Heart right ventricle (tissue), 16 donors: Measurements from ENCODE around the gene PKNOX1. TPM values are rescaled to one million over a fixed set of nuclear protein-coding genes. Genes with fewer than 3 reads are reported as not detected.
"Not testable (repeated sequence)": the region's sequence is repeated elsewhere in the genome, so short reads cannot be mapped to it uniquely, and the experiment has no call there.

Experiments used
- ATAC-seq, 8 donors: fragments of 200-7000 bp; cut with Tn5 transposase; one replicate each; pipeline ENCODE4 v1.9.1; 2020; ENCODE audit warnings: mild to moderate bottlenecking in 8 of 8, moderate library complexity in 8 of 8, moderate number of reproducible peaks in 1 of 8
- DNase-seq, 2 donors: peaks; one replicate each; pipeline ENCODE4 v3.0.0-alpha.2; 2020
- H3K27ac ChIP-seq, 10 donors: fragments of 200-600 bp; sonication (generic) in 2 of 10; one replicate each; pipeline versions ENCODE4 v1.5.0 to v1.8.0; 2020 to 2022; ENCODE audit warnings: mild to moderate bottlenecking in 3 of 10
- H3K27me3 ChIP-seq, 7 donors: fragments of 200-600 bp; one replicate each; pipeline ENCODE4 v1.8.0; 2021 to 2022; ENCODE audit warnings: mild to moderate bottlenecking in 2 of 7
- H3K36me3 ChIP-seq, 9 donors: fragments of 200-600 bp; sonication (generic) in 1 of 9; one replicate each; pipeline versions ENCODE4 v1.5.0 to v1.8.0; 2020 to 2022; ENCODE audit warnings: mild to moderate bottlenecking in 2 of 9
- H3K4me1 ChIP-seq, 9 donors: fragments of 200-600 bp; sonication (generic) in 1 of 9; one replicate each; pipeline versions ENCODE4 v1.5.0 to v1.8.0; 2020 to 2022; ENCODE audit warnings: mild to moderate bottlenecking in 4 of 9
- H3K4me3 ChIP-seq, 10 donors: fragments of 200-600 bp; sonication (generic) in 2 of 10; one replicate each; pipeline versions ENCODE4 v1.5.0 to v1.8.0; 2020 to 2022; ENCODE audit warnings: mild to moderate bottlenecking in 7 of 10, moderate library complexity in 2 of 10
- H3K9me3 ChIP-seq, 11 donors: fragments of 200-600 bp in 10 of 11; sonication (generic) in 2 of 11; one replicate each; pipeline versions ENCODE4 v1.5.0 to v1.8.0; 2013 to 2022; ENCODE audit warnings: mild to moderate bottlenecking in 2 of 11, control low read depth in 1 of 11, moderate library complexity in 1 of 11
- CTCF ChIP-seq, 9 donors: fragments of 200-600 bp; sonication (generic) in 2 of 9; IDR thresholded peaks; one replicate each; pipeline versions ENCODE4 v1.5.0 to v1.8.0; 2021 to 2022; ENCODE audit warnings: antibody characterized with exemption in 9 of 9, mild to moderate bottlenecking in 5 of 9, moderate library complexity in 1 of 9
- WGBS, 2 donors: extraction: QIAGEN DNeasy Blood & Tissue Kit; methylation state at CpG; one replicate each; pipeline ENCODE4 v1.1.7; 2013; ENCODE audit warnings: inconsistent platforms in 1 of 2; 5-methylcytosine and 5-hydroxymethylcytosine counted together
- intact Hi-C, 10 donors: fragments of 100-400 bp; cut with DNase I; formaldehyde crosslinking; loops; one replicate each; pipeline versions ENCODE4 v1.11.1 to v1.14.2; 2022
- polyA plus RNA-seq, 2 donors: library from polyadenylated mRNA; stranded (reverse); fragments of 200-250 nt; gene quantifications; one replicate each; pipeline ENCODE4 v1.2.3, GENCODE V29; 2013
- total RNA-seq, 10 donors: library from RNA; stranded (reverse); fragmentation: NEBNext Ultra II Directional in 3 of 10; extraction: Animal tissue kit (Norgen Biotek cat#: 25700) in 3 of 10; gene quantifications; one replicate each; pipeline versions ENCODE4 v1.2.1 to v1.2.4, GENCODE V29; 2021 to 2023
- donor health status: Arrhythmogenic right ventricular cardiomyopathy.
- donor health status: ischemic (EF 13 %, LVEDD 7.1; RV severe dilation, severe dysfunction).
- donor health status: healthy with polysubstance abuse.
- donor health status: DM: no; HTN: yes; CAD: no.
- donor health status: DM: no; HTN: no; CAD: no.
- donor health status: ischemic (EF 25% LVEDD 6.9; RV normal size, moderate dysfunction).
- donor health status: ischemic (EF 25% LVEDD 5.7; RV mildly dilated, moderate dysfunction).
- donor health status: healthy.
- donor health status: DM: yes; HTN: yes; CAD: no.
- donor health status: Ischemic cardiomyopathy.
- donor health status: ischemic (EF 35%, LVEDD 5.7; RV mildly dilated, moderate dysfunction).
- donor health status: nonischemic (EF 11% LVEDD 7.7; RV severe dilation, severe dysfunction).
- donor health status: DM: yes; HTN: yes; CAD: no.
- donor health status: PGD.
- donor health status: ischemic (EF 29% LVEDD 5.4; RV normal size, mild dysfunction).
- donor health status: nonischemic (EF 23%, LVEDD 6.1; RV moderate dilation, normal function).

Gene PKNOX1
- total and polyA plus RNA-seq, 12 donors, result 5.0 to 11.6 (median 7.6) TPM

- Histone ChIP-seq H3K36me3 (peaks cover 0 to 23% (median 3%) of the 10 kb centered on the region in 9 donors), H3K4me3 (no peak overlapping the region), H3K4me1 (peaks cover 0 to 15% (median 5%) of the 10 kb centered on the region in 9 donors), H3K9me3 (peaks cover 0 to 16% (median 3%) of the 10 kb centered on the region in 11 donors), H3K27ac (no peak overlapping the region), H3K27me3 (no peaks in the 10 kb centered on the region)
- DNase-seq, result no peak
- intact Hi-C loops, result loop anchor here in 1 of 10 donors (10.0 kb wide), 1 partner anchor 77 kb away; the partner anchor contains the start of gene ERVH48-1
- TF ChIP-seq CTCF (IDR thresholded peaks at IDR 0.05), result no peak
- WGBS, 2 donors, result 21 to 37% methylated on average over 4 of the region's 4 CpGs
- peak in 1 of 8 donors; percentile 49 for ATAC-seq
Observed at GRCh38 chr21:43001316-43001715, 27.0 kb downstream of the PKNOX1 start.

- Histone ChIP-seq H3K27ac (no peak overlapping the region), H3K9me3 (peaks cover 0 to 8% (median 3%) of the 10 kb centered on the region in 11 donors), H3K4me1 (peaks cover 0 to 13% (median 0%) of the 10 kb centered on the region in 9 donors), H3K36me3 (peaks cover 0 to 54% (median 12%) of the 10 kb centered on the region in 9 donors), H3K27me3 (no peaks in the 10 kb centered on the region), H3K4me3 (no peak overlapping the region)
- 79 to 85% methylated on average over 8 of the region's 8 CpGs for WGBS, 2 donors
- intact Hi-C loops, result loop anchor here in 1 of 10 donors (10.0 kb wide), 1 partner anchor 80 kb away; the partner anchor contains the start of gene ERVH48-1
- TF ChIP-seq CTCF (IDR thresholded peaks at IDR 0.05), result no peak
- no peak for ATAC-seq
- DNase-seq, result no peak
Observed at GRCh38 chr21:43004926-43005325, 30.6 kb downstream of the PKNOX1 start.

- Histone ChIP-seq H3K4me3 (no peak overlapping the region), H3K27ac (no peak overlapping the region), H3K9me3 (peaks cover 0 to under 1% (median 0%) of the 10 kb centered on the region in 11 donors), H3K36me3 (peaks cover 0 to 61% (median 12%) of the 10 kb centered on the region in 9 donors), H3K27me3 (no peaks in the 10 kb centered on the region), H3K4me1 (peaks cover 0 to 13% (median 0%) of the 10 kb centered on the region in 9 donors)
- intact Hi-C loops, result loop anchor here in 1 of 10 donors (10.0 kb wide), 1 partner anchor 81 kb away; the partner anchor contains the start of gene ERVH48-1
- TF ChIP-seq CTCF (IDR thresholded peaks at IDR 0.05), result no peak
- no peak for ATAC-seq
- no peak for DNase-seq
- WGBS, 2 donors, result 85% methylated on average over 9 of the region's 9 CpGs
Observed at GRCh38 chr21:43005635-43006034, 31.3 kb downstream of the PKNOX1 start.

GRCh38 chr21:43006051-43006873 lies 31.9 kb downstream of the PKNOX1 start:
- H3K4me3 ChIP-seq, H3K9me3 ChIP-seq, H3K27me3 ChIP-seq, H3K27ac ChIP-seq, DNase-seq: not testable (repeated sequence)
- peaks cover 0 to 67% (median 14%) of the 10 kb centered on the region in 9 donors for H3K36me3 ChIP-seq
- ATAC-seq, result peak in 3 of 8 donors; percentile 22 to 68 (median 35)
- intact Hi-C loops, result loop anchor here in 1 of 10 donors (10.0 kb wide), 1 partner anchor 81 kb away; the partner anchor contains the start of gene ERVH48-1
- peaks cover 0 to 13% (median 0%) of the 10 kb centered on the region in 9 donors for H3K4me1 ChIP-seq
- WGBS, 2 donors, result 76 to 78% methylated on average over 14 of the region's 14 CpGs
